ENCODE measurements around the gene BAZ1B.
"Not testable (repeated sequence)": the region's sequence is repeated elsewhere in the genome, so short reads cannot be mapped to it uniquely, and the experiment has no call there.

BAZ1B gene

DNA sequence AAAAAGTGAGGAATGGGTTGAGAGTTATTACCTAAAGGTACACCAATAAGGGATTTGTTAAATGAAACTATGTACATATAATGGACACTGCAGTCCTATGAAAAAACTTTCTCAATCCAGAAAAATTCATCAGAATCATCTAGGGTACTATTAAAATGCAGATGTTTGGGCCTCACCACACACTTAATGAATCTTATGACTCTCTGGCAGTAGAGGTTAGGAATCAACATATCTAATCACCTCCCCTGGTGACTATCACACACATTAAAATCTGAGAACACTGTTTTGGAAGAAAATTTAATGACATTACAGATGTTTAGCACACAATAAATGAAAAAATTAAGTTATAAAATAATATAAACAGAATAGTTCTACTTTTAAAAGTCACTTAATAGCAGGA, 32.1 kb downstream of the BAZ1B start:
- no peak for FAIRE-seq
- DNase-seq (ENCODE audit: insufficient read length, low spot score) = no peak
- TF ChIP-seq, protein P1, sequence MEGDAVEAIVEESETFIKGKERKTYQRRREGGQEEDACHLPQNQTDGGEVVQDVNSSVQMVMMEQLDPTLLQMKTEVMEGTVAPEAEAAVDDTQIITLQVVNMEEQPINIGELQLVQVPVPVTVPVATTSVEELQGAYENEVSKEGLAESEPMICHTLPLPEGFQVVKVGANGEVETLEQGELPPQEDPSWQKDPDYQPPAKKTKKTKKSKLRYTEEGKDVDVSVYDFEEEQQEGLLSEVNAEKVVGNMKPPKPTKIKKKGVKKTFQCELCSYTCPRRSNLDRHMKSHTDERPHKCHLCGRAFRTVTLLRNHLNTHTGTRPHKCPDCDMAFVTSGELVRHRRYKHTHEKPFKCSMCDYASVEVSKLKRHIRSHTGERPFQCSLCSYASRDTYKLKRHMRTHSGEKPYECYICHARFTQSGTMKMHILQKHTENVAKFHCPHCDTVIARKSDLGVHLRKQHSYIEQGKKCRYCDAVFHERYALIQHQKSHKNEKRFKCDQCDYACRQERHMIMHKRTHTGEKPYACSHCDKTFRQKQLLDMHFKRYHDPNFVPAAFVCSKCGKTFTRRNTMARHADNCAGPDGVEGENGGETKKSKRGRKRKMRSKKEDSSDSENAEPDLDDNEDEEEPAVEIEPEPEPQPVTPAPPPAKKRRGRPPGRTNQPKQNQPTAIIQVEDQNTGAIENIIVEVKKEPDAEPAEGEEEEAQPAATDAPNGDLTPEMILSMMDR (IDR thresholded peaks at IDR 0.05; ENCODE audit: insufficient read depth, missing control alignments) = no peak

DNA sequence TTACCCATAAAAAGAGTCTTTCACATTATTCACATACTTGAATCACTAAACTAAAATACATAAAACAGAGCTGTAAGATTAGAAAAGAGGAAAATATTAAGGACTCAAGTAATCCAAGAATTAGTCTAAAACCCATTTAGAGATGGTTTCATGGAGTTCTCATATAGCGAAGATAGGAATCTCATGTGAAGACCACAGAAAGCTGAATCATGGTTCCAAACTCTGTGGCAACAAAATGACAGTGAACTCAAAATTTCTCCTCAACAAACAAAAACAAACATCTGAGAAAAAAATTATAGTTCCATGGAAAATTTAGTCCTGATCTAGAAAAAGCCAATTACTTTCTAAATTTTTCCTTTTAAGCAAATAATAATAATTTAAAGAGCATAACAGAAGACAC, 34.6 kb downstream of the BAZ1B start:
- no peak for FAIRE-seq
- TF ChIP-seq, protein P1 (IDR thresholded peaks at IDR 0.05; ENCODE audit: insufficient read depth, missing control alignments) = no peak
- DNase-seq (ENCODE audit: insufficient read length, low spot score) = no peak

DNA sequence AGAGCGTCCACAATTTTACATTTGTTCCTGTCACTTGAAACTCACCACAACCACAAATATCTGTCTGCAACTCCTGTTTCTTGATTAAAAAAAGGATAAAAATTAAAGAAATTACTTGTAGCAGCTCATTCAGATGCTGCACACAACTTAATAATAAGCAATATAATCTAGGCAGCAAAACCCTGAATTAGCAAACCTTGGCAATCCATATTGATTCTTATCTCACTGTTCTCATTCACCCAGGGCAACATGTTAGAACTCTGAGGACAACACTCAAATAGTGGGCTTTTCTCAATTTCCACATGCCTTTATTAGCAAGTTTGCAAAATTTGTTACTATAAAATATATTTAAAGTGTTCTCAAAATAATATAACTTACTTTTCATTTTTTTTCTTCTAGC, 38.9 kb downstream of the BAZ1B start:
- TF ChIP-seq, protein P1 (IDR thresholded peaks at IDR 0.05; ENCODE audit: insufficient read depth, missing control alignments) = no peak
- DNase-seq (ENCODE audit: insufficient read length, low spot score) (no peak), FAIRE-seq (no peak)

DNA sequence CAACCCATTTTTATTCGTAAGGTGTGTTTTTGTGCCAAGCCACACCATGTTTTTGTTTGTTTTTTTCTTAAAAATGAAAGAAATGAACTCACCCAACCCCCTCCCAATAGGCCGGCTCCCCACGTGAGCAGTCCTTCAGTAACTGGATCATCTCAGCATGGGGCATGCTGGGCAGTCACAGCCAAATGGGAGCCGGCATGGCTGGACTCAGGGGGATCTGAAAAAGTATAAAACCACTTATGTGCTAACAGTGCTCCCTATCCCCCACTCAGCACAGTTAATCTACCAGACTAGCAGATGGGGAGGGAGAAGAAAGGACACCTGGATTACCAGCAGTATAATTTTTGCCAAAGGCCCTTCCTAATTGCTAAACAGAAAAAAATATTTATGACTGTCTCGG, 39.3 kb downstream of the BAZ1B start:
- TF ChIP-seq, protein P1 (IDR thresholded peaks at IDR 0.05; ENCODE audit: insufficient read depth, missing control alignments) = no peak
- DNase-seq (ENCODE audit: insufficient read length, low spot score) (peak; percentile 25), FAIRE-seq (no peak)

DNA sequence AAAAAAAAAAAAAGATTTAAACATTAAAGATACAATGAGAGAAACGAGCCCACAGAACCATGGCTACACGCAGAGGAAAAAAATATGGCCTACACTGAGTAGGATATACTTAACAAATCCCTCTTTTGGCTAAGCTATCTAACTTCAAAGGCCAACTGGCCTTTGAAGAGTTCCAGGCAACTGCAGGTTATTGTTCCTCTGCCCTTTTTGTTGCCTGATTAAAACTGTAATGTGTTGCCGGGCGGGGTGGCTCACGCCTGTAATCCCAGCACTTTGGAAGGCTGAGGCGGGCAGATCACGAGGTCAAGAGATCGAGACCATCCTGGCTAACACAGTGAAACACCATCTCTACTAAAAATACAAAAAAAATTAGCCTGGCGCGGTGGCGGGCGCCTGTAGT, 40.6 kb downstream of the BAZ1B start:
- not testable (repeated sequence) for FAIRE-seq; DNase-seq (ENCODE audit: insufficient read length, low spot score)

DNA sequence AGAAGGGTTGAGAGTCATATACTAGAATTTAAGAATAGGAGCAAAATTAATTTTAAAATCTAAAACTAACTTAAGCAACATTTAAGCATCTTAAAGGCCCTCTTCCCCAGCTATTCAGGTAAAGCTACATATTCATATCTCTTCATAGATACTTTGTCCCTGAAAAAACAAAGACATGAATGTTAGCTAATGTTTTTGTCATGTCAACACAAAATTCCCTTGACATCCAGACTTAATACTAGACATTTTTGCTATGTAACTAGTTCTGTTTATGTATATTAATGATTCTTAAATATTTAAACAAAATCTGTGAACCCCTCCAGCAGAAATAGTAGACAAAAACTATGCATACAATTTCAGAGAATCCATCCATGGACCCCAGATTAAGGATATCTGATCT, 43.5 kb downstream of the BAZ1B start:
- FAIRE-seq (no peak), DNase-seq (ENCODE audit: insufficient read length, low spot score) (no peak)
- TF ChIP-seq, protein P1 (IDR thresholded peaks at IDR 0.05; ENCODE audit: insufficient read depth, missing control alignments) = no peak

DNA sequence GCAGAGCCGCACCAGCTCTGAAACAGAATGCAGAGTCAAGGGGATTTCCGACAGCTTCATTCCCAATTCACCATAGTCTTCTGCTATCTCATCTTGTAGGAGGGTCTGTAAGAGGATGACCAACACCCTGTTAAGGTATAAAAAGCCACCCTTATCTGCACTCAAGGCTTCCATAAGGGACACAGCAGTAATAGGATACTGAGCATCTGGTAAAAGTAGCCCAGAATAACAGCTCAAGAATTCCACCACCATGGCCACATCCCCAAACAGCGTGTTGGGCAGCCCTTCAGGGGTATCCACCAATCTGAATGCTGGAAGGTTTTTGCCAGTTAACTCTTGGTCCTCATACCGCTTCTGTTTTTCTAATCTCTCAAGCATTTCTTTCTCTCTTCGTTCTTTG, 44.7 kb downstream of the BAZ1B start:
- FAIRE-seq (no peak), DNase-seq (ENCODE audit: insufficient read length, low spot score) (no peak)
- TF ChIP-seq, protein P1 (IDR thresholded peaks at IDR 0.05; ENCODE audit: insufficient read depth, missing control alignments) = no peak

DNA sequence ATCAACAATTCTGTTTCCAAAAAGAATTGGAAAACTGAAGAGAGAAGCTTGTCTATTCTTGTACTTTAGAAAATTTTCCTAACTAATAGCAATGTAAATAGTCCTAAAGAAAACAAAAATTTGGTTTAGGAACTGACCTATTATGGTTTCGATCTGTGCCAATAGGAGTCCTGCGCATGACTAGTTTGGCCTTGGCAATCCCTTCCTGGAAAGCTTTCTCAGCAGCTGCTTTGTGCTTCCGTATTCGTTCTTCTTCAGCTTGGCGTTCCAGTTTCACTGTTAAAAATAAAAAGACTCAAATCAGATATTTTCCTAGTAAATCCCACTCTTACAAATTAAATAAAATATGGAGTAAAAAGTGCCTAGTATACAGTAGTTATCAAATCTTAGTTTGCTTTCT, 51.9 kb downstream of the BAZ1B start:
- DNase-seq (ENCODE audit: insufficient read length, low spot score) (no peak), FAIRE-seq (no peak)
- TF ChIP-seq, protein P1 (IDR thresholded peaks at IDR 0.05; ENCODE audit: insufficient read depth, missing control alignments) = no peak

DNA sequence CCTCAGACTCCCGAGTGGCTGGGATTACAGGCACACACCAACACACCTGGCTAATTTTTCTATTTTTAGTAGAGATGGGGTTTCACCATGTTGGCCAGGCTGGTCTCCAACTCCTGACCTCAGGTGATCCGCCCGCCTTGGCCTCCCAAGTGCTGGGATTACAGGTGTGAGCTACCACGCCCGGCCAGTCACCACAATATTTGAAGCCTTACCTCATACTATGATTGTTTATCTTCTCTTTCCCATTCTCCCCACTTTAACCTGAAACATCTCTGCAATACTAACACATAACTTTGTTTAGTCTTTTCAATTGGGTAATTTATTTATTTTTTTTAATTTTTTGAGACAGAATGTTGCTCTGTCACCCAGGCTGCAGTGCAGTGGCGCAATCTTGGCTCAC, 55.0 kb downstream of the BAZ1B start:
- not testable (repeated sequence) for DNase-seq (ENCODE audit: insufficient read length, low spot score); FAIRE-seq

Data from D721Med (cell line).